NCI-H774 (cell line): Measurements from ENCODE around the gene ATP11B.

ENCODE experiments used
- DNase-seq: peaks from one replicate; lab custom pipeline; 2025; lab: John Stamatoyannopoulos, UW

ATP11B gene

DNA sequence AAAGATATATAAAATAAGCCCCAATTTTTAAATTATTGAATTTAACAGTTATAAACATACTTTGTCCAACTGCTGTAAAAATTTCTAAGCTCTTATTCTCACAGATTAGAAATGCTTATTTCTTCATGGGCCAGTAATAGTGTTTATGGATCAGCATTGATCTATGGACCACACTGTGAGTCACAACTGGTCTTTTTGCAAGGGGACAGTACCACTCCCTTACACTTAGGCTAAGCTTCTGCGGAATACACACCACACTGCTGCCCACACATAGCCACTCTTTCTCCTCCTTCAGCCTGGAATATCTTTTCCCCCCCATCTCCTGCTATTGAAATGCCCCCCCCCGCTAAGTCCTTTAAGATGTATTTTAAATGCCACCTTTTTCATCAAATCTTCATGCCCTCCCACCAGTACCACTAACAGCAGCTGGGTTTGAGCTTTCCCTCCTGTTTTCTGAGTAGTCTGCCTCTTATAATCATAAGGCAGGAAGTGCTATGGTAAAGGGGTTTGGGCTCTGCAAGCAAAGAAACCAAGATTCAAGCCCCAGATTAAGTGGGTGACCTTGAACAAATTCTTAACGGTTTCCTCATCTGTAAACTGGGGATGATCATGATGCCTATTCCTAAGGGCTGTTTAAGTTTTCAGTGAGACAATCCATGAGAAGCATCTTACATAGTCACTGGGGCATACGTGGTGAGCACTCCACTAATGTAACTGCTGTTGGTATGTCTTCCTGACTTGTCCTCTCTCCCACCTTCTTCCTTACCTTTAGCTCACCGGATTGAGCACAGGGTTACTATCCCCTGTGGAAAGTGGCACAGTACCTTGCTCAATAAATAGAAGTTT, 117.9 kb downstream of the ATP11B start:
- no peak for DNase-seq

GRCh38 chr3:182911782-182912111, 118.4 kb downstream of the ATP11B start:
- no peak for DNase-seq

DNA sequence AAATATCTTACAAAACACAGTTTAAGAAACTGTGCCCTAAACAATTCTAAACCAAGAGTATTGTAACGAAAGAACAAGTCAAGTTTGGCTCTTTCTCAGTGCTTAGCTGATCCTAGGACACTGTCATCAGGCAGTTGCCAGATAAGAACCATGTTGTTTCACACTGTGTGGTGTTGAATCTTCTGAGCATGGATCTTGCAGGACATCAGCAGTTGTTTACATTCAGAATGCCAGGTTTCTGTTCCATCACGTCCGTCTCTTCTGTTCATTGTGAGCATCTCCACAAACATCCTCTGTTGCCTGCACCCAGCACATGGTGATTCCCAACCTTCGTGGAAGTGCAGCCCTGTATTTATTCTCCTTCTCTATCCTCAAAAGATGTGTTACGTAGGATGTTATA, 119.2 kb downstream of the ATP11B start:
- no peak for DNase-seq

- DNase-seq = no peak
These were observed 120.6 kb downstream of the ATP11B start for GRCh38 chr3:182913889-182914288.

DNA sequence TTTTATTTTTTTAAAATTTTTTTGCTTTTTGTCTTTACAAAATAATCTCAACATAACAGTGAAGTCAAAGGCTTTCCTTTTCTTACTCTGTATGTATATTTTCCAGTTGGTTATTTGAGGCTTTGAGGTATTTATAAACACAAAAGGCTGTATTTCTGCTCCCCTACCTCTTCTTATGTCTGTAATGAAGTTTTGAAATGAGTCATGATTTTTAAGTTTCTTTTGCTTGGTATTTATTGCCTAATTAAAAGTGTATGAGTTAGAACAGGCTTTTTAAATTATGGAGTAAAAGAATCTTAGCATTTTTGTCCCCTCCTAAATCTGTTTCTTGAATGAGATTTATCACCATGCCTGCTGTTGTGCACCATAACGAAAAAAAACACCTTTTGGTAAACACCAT, 121.0 kb downstream of the ATP11B start:
- DNase-seq = no peak

DNA sequence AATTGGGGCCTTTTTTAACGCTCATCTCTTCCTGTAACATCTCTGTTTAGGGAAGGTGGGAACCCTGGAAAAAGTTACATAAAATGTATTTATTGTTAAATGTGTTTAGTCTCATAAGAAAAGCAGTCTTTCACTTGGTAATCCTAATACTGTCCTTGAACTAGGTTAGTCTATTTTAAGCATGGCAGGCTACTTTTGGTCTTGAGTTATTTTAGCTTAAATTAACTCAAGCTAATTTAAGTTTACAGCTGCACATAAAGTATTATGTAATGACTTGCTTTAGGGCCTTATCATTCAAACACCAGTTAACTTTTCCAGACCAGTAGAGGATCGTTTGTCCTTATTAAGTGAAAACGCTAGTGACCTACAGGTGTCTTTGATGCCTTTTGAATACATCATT, 123.8 kb downstream of the ATP11B start:
- no peak for DNase-seq

DNA sequence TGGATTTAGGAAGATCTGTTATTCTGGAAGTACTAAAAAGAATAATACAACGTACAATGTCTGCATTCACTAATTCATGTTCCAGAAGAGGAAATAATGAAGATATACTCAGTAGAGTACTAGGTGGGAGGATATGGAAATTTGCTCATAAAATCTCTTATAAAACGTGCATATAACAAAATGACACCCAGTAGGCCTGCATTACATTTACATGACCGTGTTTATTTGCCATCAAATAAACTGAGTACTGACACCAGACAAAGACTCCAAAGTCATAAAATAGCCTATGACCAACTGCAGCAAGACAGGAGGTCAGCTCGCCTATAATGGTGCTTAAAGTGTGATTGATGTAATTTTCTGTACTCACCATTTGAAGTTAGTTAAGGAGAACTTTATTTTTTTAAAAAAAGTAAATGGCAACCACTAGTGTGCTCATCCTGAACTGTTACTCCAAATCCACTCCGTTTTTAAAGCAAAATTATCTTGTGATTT, 126.6 kb downstream of the ATP11B start:
- no peak for DNase-seq

DNA sequence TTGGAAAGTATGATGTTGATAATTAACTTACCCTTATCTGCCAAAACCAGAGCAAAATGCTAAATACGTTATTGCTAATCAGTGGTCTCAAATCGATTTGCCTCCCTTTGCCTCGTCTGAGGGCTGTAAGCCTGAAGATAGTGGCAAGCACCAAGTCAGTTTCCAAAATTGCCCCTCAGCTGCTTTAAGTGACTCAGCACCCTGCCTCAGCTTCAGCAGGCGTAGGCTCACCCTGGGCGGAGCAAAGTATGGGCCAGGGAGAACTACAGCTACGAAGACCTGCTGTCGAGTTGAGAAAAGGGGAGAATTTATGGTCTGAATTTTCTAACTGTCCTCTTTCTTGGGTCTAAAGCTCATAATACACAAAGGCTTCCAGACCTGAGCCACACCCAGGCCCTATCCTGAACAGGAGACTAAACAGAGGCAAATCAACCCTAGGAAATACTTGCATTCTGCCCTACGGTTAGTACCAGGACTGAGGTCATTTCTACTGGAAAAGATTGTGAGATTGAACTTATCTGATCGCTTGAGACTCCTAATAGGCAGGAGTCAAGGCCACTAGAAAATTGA, 127.3 kb downstream of the ATP11B start:
- DNase-seq = no peak

DNA sequence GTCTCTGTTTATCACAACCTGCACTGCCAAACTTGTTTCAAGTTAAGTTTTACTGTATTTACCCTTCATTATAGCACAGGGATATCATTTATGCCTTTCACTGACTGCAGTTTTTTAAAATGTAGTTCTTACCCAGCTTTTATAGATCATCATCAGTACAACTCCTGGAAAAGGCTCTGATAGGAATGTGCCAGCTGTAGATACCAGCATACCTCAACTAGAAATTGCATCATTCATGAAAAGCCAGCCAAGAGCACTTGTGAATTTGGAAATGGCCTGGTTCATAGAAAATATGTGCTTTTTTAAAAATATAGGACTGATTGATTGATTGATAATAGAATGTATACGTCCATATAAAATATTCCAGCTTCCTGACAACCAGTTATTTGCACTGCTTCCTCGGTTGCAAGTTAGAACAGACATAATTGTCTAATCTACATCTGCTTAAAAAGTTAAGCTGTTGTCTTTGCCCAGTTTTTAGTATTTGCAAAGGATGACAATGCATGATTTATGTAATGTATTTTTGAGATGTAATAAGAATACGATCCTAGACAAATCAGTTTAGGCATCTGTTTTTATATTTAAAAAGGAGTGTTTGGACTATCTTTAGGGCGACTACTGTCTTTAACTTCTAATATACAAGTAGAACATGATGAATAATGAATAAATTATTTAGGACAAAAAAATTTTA, 128.5 kb downstream of the ATP11B start:
- no peak for DNase-seq

DNA sequence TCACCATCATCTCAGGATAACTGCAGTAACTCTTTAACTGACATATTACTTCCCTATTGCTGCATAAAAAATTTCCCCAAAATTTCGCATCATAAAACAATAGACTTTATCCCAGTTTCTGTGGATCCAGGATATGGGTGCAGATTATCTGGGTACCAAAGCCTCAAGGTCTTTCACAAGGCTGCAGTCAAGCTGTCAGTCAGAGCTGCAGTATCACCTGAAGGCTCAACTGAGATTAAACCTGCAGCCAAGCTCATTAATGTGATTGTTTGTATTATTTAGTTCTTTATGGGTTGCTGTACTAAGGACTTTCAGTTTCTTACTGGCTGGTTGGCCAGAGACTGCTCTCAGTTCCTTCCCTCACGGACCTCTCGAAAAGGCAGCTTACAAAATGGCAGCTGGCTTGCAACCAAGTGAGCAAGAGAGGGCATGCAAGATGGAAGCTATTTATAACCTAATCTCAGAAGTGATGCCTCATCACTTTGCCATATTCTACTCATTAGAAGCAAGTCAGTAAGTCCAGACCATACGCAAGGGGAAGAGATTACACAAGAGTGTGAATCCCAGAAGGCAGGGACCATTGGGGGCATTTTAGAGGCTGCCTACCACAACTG, 132.1 kb downstream of the ATP11B start:
- DNase-seq = no peak

- DNase-seq = no peak
These were observed 132.6 kb downstream of the ATP11B start for GRCh38 chr3:182925944-182926337.

GRCh38 chr3:182935803-182936202, 142.5 kb downstream of the ATP11B start:
- no peak for DNase-seq

DNA sequence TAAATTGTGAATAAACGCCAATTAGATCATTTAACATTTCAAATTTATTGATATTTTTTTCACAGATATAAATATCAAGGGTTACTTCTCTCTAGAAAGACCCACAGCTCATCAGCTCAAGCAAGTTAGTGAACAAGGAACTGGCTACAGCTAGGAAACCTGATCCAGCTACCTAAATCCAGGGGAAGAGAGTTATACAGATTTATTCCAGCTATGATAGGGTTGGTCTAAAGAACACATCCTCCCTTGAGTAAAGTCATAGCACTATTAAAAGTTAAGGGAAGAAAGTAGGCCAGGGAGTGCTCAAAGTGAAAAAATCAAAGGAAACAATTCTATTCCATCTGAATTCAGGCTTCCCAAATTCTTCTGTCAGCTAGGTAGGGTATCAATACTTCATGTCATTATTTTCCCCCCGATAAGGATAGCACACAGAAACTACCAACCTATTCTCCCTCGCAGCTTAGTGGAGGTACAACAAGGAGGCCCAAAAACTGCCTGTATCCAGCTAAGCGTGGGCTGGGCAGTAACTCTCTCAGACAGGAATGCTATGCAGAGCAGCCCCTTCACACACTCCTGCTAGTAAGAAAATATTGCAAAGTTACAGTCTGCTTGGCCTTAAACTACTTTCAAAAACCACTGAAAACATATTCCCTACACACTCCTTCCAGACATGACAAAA, 143.1 kb downstream of the ATP11B start:
- no peak for DNase-seq

DNA sequence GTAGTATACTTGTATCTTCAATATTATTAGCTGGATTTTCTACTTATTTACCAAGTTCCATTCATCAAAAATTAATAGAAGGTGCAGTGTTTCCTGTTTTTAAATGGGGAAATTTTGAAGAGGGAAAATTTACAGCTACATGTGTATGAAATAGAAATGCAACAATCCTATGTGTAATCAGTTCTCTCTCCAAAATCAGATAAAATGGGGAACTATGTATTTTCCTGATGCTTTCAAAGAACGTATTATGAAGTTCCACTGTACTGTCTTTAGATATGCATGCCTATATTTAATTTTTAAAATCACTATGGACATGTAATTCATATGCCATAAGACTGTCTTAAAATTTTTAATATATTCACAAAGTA, 143.6 kb downstream of the ATP11B start:
- DNase-seq = no peak

DNA sequence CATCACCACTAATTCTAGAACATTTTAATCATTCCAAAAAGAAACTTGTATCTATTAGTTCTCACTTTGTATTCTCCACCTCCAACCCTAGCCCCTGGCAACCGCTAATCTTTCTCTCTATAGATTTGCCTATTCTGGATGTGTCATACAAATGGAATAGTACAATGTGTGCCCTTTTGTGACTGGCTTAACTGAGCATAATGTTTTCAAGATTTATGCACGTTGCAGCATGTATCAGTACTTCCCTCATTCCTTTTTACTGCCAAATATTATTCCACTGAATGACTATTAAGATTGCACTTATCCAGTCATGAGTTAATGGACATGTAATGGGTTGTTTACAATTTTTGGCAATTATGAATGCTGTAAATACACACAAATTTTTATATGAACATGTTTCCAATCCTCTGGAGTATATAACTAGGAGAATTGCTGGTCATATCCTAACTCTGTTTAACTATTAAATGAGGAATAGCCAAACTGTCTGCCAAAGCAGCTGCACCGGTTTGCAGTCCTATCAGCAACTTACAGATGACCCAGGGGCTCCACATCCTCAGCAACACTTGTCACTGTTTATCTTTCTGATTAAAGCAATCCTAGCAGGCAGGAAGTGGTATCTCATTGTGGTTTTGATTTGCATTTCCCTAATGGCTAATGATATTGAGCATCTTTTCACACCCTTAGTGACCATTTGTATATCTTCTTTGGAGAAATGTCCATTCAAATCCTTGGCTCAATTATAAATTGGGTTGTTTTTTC, 144.2 kb downstream of the ATP11B start:
- no peak for DNase-seq

GRCh38 chr3:182940266-182940808, 147.0 kb downstream of the ATP11B start:
- DNase-seq = no peak

- no peak for DNase-seq
These were observed 148.4 kb downstream of the ATP11B start for GRCh38 chr3:182941719-182942118.

- DNase-seq = no peak
These were observed 154.6 kb downstream of the ATP11B start for GRCh38 chr3:182947888-182948287.

- no peak for DNase-seq
These were observed 155.0 kb downstream of the ATP11B start for GRCh38 chr3:182948305-182948704.

GRCh38 chr3:182949688-182950087, 156.4 kb downstream of the ATP11B start:
- no peak for DNase-seq

DNA sequence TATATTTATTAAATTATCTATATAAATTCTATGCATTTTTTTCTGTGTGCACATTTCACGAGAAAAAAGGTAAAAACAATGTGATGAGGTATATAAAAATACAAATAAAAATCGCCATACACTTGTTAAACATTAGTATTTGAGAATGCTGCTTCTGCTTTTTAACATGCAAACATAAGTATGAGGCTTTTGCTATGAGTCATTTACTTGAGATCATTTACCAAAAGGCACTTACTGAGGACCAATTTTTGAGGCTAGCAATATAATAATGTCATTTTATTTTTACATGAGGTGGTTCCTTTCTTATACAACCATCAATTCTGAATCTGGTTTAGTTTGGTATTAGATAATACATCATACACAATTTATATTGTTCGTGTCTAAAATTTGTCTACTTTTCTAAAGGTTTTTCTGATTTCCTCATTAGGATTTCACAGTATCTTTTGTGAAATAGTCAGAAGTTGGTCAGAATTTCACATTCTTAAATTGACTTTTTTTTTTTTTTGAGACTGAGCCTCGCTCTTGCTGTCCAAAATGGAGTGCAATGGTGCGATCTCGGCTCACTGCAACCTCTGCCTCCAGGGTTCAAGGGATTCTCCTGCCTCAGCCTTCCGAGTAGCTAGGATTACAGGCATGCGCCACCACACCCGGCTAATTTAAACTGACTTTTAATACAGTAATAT, 161.4 kb downstream of the ATP11B start:
- no peak for DNase-seq
